Measurements from ENCODE around the gene RPGRIP1.

GRCh38 chr14:21262410-21262809, 17.5 kb upstream of the RPGRIP1 start:
- no peak for TF ChIP-seq CTCF (IDR thresholded peaks at IDR 0.05)
- no peak for TF ChIP-seq POLR2A (IDR thresholded peaks at IDR 0.05)
- TF ChIP-seq POLR2AphosphoS5 (IDR thresholded peaks at IDR 0.05): no peak
- no peak for TF ChIP-seq EP300 (IDR thresholded peaks at IDR 0.05)

Data from stomach (tissue), 4 donors.